Lung (tissue), 12 donors: ENCODE results near the gene MYO15A. TPM values are rescaled to one million over a fixed set of nuclear protein-coding genes. Genes with fewer than 3 reads are reported as not detected.

Experiments
- ATAC-seq: fragments of 200-7000 bp; cut with Tn5 transposase; one replicate; pipeline ENCODE4 v1.9.1; 2020; ENCODE audit warnings: moderate number of reproducible peaks; ENCODE audit not compliant: insufficient read depth, low FRiP score
- DNase-seq, 3 donors: peaks; one replicate each; pipeline ENCODE4 v3.0.0-alpha.2; 2013 to 2017
- H3K27ac ChIP-seq, 2 donors: one replicate each; pipeline ENCODE4 v1.5.1; 2013; ENCODE audit warnings: mild to moderate bottlenecking in 2 of 2, moderate library complexity in 2 of 2, control low read depth in 1 of 2, inconsistent platforms in 1 of 2, low read depth in 1 of 2, low read length in 1 of 2
- H3K27me3 ChIP-seq, 3 donors: one replicate each; pipeline ENCODE4 v1.5.1; 2013; ENCODE audit warnings: low read length in 2 of 3; ENCODE audit not compliant: control insufficient read depth in 3 of 3, insufficient read depth in 3 of 3
- H3K36me3 ChIP-seq, 4 donors: one replicate each; pipeline ENCODE4 v1.5.1; 2013; ENCODE audit warnings: low read length in 4 of 4, mild to moderate bottlenecking in 1 of 4, moderate library complexity in 1 of 4; ENCODE audit not compliant: control insufficient read depth in 4 of 4, insufficient read depth in 4 of 4
- H3K4me1 ChIP-seq, 5 donors: one replicate each; pipeline ENCODE4 v1.5.1; 2013; ENCODE audit warnings: low read length in 5 of 5, mild to moderate bottlenecking in 2 of 5, moderate library complexity in 1 of 5; ENCODE audit not compliant: control insufficient read depth in 5 of 5, insufficient read depth in 5 of 5
- H3K4me3 ChIP-seq: one replicate; pipeline ENCODE4 v1.5.1; 2013; ENCODE audit warnings: mild to moderate bottlenecking, control low read depth, moderate library complexity
- H3K9ac ChIP-seq, 2 donors: one replicate each; pipeline ENCODE4 v1.5.1; 2013; ENCODE audit warnings: low read length in 2 of 2, control low read depth in 1 of 2; ENCODE audit not compliant: insufficient read depth in 1 of 2
- H3K9me3 ChIP-seq, 4 donors: one replicate each; pipeline ENCODE4 v1.5.1; 2013; ENCODE audit warnings: low read length in 3 of 4, mild to moderate bottlenecking in 1 of 4, moderate library complexity in 1 of 4; ENCODE audit not compliant: control insufficient read depth in 4 of 4, insufficient read depth in 3 of 4
- WGBS, 2 donors: extraction: QIAGEN DNeasy Blood & Tissue Kit; methylation state at CpG; one replicate each; pipeline ENCODE4 v1.1.7; 2013; 5-methylcytosine and 5-hydroxymethylcytosine counted together
- polyA plus RNA-seq, 2 donors: library from polyadenylated mRNA; stranded (reverse); fragments of 200-250 nt; gene quantifications; one replicate each; pipeline ENCODE4 v1.2.1, GENCODE V29; 2013
- total RNA-seq, 2 donors: library from RNA; depleted of rRNA in 1 of 2; stranded (reverse); fragments of >200 nt in 1 of 2; gene quantifications; one replicate each; pipeline ENCODE4 v1.2.1, GENCODE V29; 2014 to 2021
- TF ChIP-seq, protein P1 (sequence below): IDR thresholded peaks from 2 replicates; pipeline ENCODE4 v1.5.1; 2012; ENCODE audit warnings: mild to moderate bottlenecking; ENCODE audit errors: control extremely low read depth, extremely low read depth
- donor health status: control.
- donor health status: control.
- donor health status: Bipolar disorder and iron deficiency.
- donor health status: healthy.
- donor health status: DM: yes; HTN: yes; CAD: no.

Gene MYO15A
- total and polyA plus RNA-seq, 4 donors, result 0.56 to 2.7 (median 2.3) TPM

GRCh38 chr17:18144261-18144660 lies 35.7 kb downstream of the MYO15A start:
- DNase-seq (no peak), ATAC-seq (no peak)
- 82 to 90% methylated on average over 4 of the region's 4 CpGs for WGBS, 2 donors

DNA sequence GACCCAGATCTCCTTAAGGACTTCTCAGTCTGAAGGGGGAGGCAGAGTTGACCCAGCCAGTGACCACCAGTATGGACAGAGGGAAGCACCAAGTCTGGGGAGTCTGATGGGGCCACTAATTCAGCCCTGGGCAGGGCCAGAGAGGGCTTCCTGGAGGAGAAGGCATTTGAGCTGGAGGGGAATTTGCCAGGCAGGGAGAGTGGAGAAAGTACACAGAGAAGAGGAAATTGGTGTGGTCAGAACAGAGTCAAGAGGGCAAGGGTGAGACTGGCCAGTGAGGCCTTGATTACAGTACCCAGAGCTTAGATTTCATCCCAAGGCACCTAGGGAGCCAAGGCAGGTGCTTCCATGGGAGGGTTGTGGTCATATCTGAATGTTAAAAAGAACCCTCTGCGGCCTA lies 36.3 kb downstream of the MYO15A start:
- no peak for ATAC-seq
- WGBS, 2 donors, result 82 to 96% methylated on average over 1 of the region's 1 CpG

More at GRCh38 chr17:18144261-18144660, 35.7 kb downstream of the MYO15A start:
- no peak overlapping the region for H3K9ac ChIP-seq
- H3K9me3 ChIP-seq, result no peaks in the 10 kb centered on the region
- no peak overlapping the region for H3K27ac ChIP-seq
- H3K36me3 ChIP-seq, result no peaks in the 10 kb centered on the region
- peaks cover 0 to 3% (median 0%) of the 10 kb centered on the region in 3 donors for H3K27me3 ChIP-seq
- H3K4me1 ChIP-seq, result peaks cover 0 to 6% (median 0%) of the 10 kb centered on the region in 5 donors
- H3K4me3 ChIP-seq, result no peak overlapping the region
- TF ChIP-seq, protein P1, sequence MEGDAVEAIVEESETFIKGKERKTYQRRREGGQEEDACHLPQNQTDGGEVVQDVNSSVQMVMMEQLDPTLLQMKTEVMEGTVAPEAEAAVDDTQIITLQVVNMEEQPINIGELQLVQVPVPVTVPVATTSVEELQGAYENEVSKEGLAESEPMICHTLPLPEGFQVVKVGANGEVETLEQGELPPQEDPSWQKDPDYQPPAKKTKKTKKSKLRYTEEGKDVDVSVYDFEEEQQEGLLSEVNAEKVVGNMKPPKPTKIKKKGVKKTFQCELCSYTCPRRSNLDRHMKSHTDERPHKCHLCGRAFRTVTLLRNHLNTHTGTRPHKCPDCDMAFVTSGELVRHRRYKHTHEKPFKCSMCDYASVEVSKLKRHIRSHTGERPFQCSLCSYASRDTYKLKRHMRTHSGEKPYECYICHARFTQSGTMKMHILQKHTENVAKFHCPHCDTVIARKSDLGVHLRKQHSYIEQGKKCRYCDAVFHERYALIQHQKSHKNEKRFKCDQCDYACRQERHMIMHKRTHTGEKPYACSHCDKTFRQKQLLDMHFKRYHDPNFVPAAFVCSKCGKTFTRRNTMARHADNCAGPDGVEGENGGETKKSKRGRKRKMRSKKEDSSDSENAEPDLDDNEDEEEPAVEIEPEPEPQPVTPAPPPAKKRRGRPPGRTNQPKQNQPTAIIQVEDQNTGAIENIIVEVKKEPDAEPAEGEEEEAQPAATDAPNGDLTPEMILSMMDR, result no peak

DNA sequence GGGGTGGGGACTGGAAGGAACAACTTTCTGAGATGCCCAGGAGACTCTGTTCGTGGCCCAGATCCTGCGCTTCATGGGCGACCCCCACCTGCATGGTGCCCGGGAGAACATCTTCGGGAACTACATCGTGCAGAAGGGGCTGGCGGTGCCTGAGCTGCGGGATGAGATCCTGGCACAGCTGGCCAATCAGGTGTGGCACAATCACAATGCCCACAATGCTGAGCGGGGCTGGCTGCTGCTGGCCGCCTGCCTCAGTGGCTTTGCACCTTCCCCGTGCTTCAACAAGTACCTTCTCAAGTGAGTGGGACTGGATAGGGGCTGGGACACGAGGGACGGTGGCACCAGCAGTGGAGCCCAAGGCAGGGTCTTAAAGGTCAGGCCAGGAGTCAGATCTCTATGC lies 37.3 kb downstream of the MYO15A start:
- Histone ChIP-seq H3K27ac (no peak overlapping the region), H3K27me3 (peaks cover 0 to 3% (median 0%) of the 10 kb centered on the region in 3 donors), H3K9me3 (no peaks in the 10 kb centered on the region), H3K9ac (no peak overlapping the region), H3K36me3 (no peaks in the 10 kb centered on the region), H3K4me3 (no peak overlapping the region), H3K4me1 (no peaks in the 10 kb centered on the region)
- DNase-seq (no peak), ATAC-seq (no peak)
- WGBS, 2 donors, result 87 to 92% methylated on average over 13 of the region's 13 CpGs
- TF ChIP-seq, protein P1, result no peak

More for the DNA sequence above, 36.3 kb downstream of the MYO15A start:
- TF ChIP-seq, protein P1, result no peak
- no peak overlapping the region for H3K9ac ChIP-seq
- H3K36me3 ChIP-seq, result no peaks in the 10 kb centered on the region
- H3K4me3 ChIP-seq, result no peak overlapping the region
- no peak for DNase-seq
- H3K9me3 ChIP-seq, result no peaks in the 10 kb centered on the region
- peaks cover 0 to 3% (median 0%) of the 10 kb centered on the region in 3 donors for H3K27me3 ChIP-seq
- H3K27ac ChIP-seq, result no peak overlapping the region
- peaks cover 0 to 2% (median 0%) of the 10 kb centered on the region in 5 donors for H3K4me1 ChIP-seq

GRCh38 chr17:18146259-18146658 lies 37.7 kb downstream of the MYO15A start:
- no peak overlapping the region for H3K27ac ChIP-seq
- ATAC-seq (no peak), DNase-seq (no peak)
- 96 to 100% methylated on average over 2 of the region's 2 CpGs for WGBS, 2 donors
- H3K27me3 ChIP-seq, result no peaks in the 10 kb centered on the region
- H3K9me3 ChIP-seq, result no peaks in the 10 kb centered on the region
- no peaks in the 10 kb centered on the region for H3K4me1 ChIP-seq
- no peak overlapping the region for H3K9ac ChIP-seq
- no peak overlapping the region for H3K4me3 ChIP-seq
- no peaks in the 10 kb centered on the region for H3K36me3 ChIP-seq
- TF ChIP-seq, protein P1, result no peak
